ENCODE results near the gene COX5A. TPM values are rescaled to one million over a fixed set of nuclear protein-coding genes. Genes with fewer than 3 reads are reported as not detected.

Gene COX5A
- total RNA-seq, 1 experiment from 2014 or later: 307 TPM

DNA sequence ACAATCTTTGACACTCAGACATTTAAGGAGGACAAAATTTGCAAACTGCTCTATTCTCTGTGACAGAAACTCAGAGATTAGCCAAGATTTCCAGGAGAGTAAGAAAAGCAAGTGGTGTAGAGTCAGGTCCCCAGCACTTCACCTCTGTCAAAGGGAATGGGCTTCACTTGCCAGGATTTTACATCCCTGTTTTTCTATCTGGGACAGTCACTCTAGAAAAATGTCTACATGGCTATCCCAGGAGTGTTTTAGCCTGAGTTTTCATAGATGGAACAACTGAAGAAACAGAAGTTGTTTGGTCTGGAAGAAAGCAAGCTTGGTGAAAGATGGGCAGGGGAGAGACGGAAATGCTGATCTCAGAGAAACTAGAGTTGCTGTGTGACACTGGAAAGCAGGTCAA lies 34.2 kb downstream of the COX5A start:
- ATAC-seq (no peak), DNase-seq (ENCODE audit: low read depth, low spot score) (no peak)
- Histone ChIP-seq H2AFZ (ENCODE audit: low read depth, low read length, poor library complexity, severe bottlenecking) (no peak overlapping the region), H3K4me2 (ENCODE audit: low read length) (no peak overlapping the region), H4K20me1 (ENCODE audit: insufficient read depth) (no peaks in the 10 kb centered on the region; the same call in 1 of the 2 replicates), H3K9ac (ENCODE audit: low read length) (no peak overlapping the region), H3K9me3 (ENCODE audit: control insufficient read depth in 1 of 2, insufficient read depth in 1 of 2, low read depth in 1 of 2, low read length in 2 of 2) (no peaks in the 10 kb centered on the region), H3K27ac (ENCODE audit: low read depth, low read length) (no peak overlapping the region), H3K4me3 (replicated peaks in 1 of 2; ENCODE audit: low read depth in 1 of 2, low read length in 2 of 2) (no peak overlapping the region), H3K27me3 (ENCODE audit: insufficient read depth, low read length) (no peaks in the 10 kb centered on the region), H3K36me3 (ENCODE audit: control insufficient read depth in 1 of 2, insufficient read depth in 2 of 2, low read length in 2 of 2) (peaks cover 11 to 35% of the 10 kb centered on the region in 2 experiments; a peak in 3 of 4 replicates), H3K4me1 (ENCODE audit: control insufficient read depth in 1 of 2, insufficient read depth in 2 of 2, low read length in 2 of 2) (peaks cover 10 to 17% of the 10 kb centered on the region in 2 experiments; a peak in 2 of 4 replicates), H3K9me2 (ENCODE audit: insufficient read depth) (no peaks in the 10 kb centered on the region), H3K79me2 (ENCODE audit: insufficient read depth, low read length) (peaks cover 19% of the 10 kb centered on the region)
- TF ChIP-seq ZNF274 (IDR thresholded peaks at IDR 0.05; ENCODE audit: low read depth, low read length) (no peak), CBX3 (IDR thresholded peaks at IDR 0.05; ENCODE audit: low read depth) (no peak), SIN3A (IDR thresholded peaks at IDR 0.05; ENCODE audit: low read depth) (no peak), CEBPB (IDR thresholded peaks at IDR 0.05; ENCODE audit: low read depth) (no peak), SP1 (IDR thresholded peaks at IDR 0.05; ENCODE audit: low read depth) (no peak), EZH2 (IDR thresholded peaks at IDR 0.05) (no peak)
- BruUV-seq (replicated peaks): no TSS peak
- ChIA-PET CTCF (no interaction called here), RAD21 (ENCODE audit: low non-redundant PET in 1 of 2, low total read pairs in 2 of 2, uncharacterized antibody in 2 of 2, unreplicated experiment in 2 of 2) (no interaction called here), POLR2A (no interaction called here)
- intact Hi-C loops (cut with micrococcal nuclease): no loop called here

DNA sequence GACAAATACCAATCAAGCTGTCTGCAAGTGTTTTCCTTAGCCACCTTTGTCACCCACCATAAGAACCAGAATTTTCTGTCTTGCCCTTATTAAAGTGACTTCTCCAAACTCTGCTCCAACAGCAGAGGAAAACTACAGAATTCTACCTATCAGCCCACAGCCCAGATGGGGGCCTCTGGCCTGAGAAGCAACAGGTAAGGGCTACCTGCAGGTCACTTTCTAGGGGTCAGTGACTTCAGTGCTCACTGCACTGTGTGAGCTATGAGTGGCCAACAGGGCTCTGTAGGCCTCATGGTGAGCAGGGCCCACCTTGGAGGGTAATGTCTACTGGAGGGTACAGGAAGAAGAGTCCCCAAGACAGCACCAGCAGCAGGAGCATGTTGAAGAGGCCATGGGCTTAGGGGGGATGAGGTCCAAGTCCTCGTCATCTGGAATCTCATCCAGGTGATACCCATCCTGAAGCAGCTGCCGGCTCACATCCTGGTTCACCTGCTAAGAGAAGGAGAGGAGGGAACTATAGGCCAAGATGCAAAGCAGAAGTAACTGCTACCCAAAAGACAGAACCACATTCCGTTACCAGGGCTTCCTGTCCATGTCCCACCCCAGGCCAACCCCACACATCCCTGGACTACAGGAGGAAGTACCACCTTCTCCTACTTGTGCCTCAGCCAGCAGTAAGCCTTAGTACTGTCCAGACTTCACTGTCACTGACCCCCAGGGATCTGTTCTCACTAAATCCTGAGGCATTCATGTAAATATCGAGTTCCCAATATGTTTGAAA lies 35.4 kb downstream of the COX5A start:
- no peak overlapping the region for H2AFZ ChIP-seq (ENCODE audit: low read depth, low read length, poor library complexity, severe bottlenecking)
- H3K4me1 ChIP-seq (ENCODE audit: control insufficient read depth in 1 of 2, insufficient read depth in 2 of 2, low read length in 2 of 2): peaks cover 8 to 15% of the 10 kb centered on the region in 2 experiments; a peak in 2 of 4 replicates
- ChIA-PET CTCF (interaction anchor here (0.7 to 2.5 kb wide), 24 partner anchors 7 to 406 kb away, joined by 3 to 32 read pairs (median 5); partner anchors contain the start of genes MPI, SCAMP2 and ULK3), POLR2A (interaction anchor here (1.1 to 1.4 kb wide), 2 partner anchors 8 to 35 kb away, joined by 3 to 5 read pairs; partner anchors contain the start of gene COX5A), RAD21 (ENCODE audit: low non-redundant PET in 1 of 2, low total read pairs in 2 of 2, uncharacterized antibody in 2 of 2, unreplicated experiment in 2 of 2) (interaction anchor here (0.6 to 1.1 kb wide), 5 partner anchors 18 to 132 kb away, joined by 3 to 5 read pairs (median 3); partner anchors contain the start of gene ULK3 (in 1 of the 2))
- H3K9me2 ChIP-seq (ENCODE audit: insufficient read depth): no peaks in the 10 kb centered on the region
- no peak overlapping the region for H3K4me3 ChIP-seq (replicated peaks in 1 of 2; ENCODE audit: low read depth in 1 of 2, low read length in 2 of 2)
- peaks cover 19% of the 10 kb centered on the region for H3K79me2 ChIP-seq (ENCODE audit: insufficient read depth, low read length)
- H3K27me3 ChIP-seq (ENCODE audit: insufficient read depth, low read length): no peaks in the 10 kb centered on the region
- no peaks in the 10 kb centered on the region; the same call in 1 of the 2 replicates for H4K20me1 ChIP-seq (ENCODE audit: insufficient read depth)
- H3K9ac ChIP-seq (ENCODE audit: low read length): no peak overlapping the region
- DNase-seq (ENCODE audit: low read depth, low spot score) (no peak), ATAC-seq (no peak)
- H3K27ac ChIP-seq (ENCODE audit: low read depth, low read length): 0 out of 2 replicates have a peak overlapping the region, but pooled peaks have one; percentile 1
- intact Hi-C loops (cut with micrococcal nuclease): no loop called here
- H3K36me3 ChIP-seq (ENCODE audit: control insufficient read depth in 1 of 2, insufficient read depth in 2 of 2, low read length in 2 of 2): peaks cover 11 to 35% of the 10 kb centered on the region in 2 experiments; a peak in 3 of 4 replicates
- no peaks in the 10 kb centered on the region for H3K9me3 ChIP-seq (ENCODE audit: control insufficient read depth in 1 of 2, insufficient read depth in 1 of 2, low read depth in 1 of 2, low read length in 2 of 2)
- no peak overlapping the region for H3K4me2 ChIP-seq (ENCODE audit: low read length)
- no TSS peak for BruUV-seq (replicated peaks)
- TF ChIP-seq, protein P1, sequence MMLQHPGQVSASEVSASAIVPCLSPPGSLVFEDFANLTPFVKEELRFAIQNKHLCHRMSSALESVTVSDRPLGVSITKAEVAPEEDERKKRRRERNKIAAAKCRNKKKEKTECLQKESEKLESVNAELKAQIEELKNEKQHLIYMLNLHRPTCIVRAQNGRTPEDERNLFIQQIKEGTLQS (IDR thresholded peaks at IDR 0.05): no peak
- TF ChIP-seq SIN3A (IDR thresholded peaks at IDR 0.05; ENCODE audit: low read depth) (no peak), POLR2AphosphoS5 (IDR thresholded peaks at IDR 0.05; ENCODE audit: low read depth, low read length) (no peak; the same call in 1 of the 2 replicates), TCF7L2 (IDR thresholded peaks at IDR 0.05; ENCODE audit: borderline replicate concordance, extremely low read depth, insufficient read depth, insufficient read length) (no peak), EZH2 (IDR thresholded peaks at IDR 0.05) (no peak), YY1 (IDR thresholded peaks at IDR 0.05; ENCODE audit: extremely low read depth, insufficient replicate concordance, low read depth, low read length) (no peak), FOSL1 (IDR thresholded peaks at IDR 0.05; ENCODE audit: low read depth) (no peak), ELF1 (IDR thresholded peaks at IDR 0.05; ENCODE audit: borderline replicate concordance, low read depth) (no peak), ZFX (IDR thresholded peaks at IDR 0.05) (no peak), SRF (IDR thresholded peaks at IDR 0.05; ENCODE audit: low read depth) (no peak), RAD21 (IDR thresholded peaks at IDR 0.05; ENCODE audit: low read depth) (no peak), SP1 (IDR thresholded peaks at IDR 0.05; ENCODE audit: low read depth) (no peak), CBX3 (IDR thresholded peaks at IDR 0.05; ENCODE audit: low read depth) (no peak)
- TF ChIP-seq, protein P2, sequence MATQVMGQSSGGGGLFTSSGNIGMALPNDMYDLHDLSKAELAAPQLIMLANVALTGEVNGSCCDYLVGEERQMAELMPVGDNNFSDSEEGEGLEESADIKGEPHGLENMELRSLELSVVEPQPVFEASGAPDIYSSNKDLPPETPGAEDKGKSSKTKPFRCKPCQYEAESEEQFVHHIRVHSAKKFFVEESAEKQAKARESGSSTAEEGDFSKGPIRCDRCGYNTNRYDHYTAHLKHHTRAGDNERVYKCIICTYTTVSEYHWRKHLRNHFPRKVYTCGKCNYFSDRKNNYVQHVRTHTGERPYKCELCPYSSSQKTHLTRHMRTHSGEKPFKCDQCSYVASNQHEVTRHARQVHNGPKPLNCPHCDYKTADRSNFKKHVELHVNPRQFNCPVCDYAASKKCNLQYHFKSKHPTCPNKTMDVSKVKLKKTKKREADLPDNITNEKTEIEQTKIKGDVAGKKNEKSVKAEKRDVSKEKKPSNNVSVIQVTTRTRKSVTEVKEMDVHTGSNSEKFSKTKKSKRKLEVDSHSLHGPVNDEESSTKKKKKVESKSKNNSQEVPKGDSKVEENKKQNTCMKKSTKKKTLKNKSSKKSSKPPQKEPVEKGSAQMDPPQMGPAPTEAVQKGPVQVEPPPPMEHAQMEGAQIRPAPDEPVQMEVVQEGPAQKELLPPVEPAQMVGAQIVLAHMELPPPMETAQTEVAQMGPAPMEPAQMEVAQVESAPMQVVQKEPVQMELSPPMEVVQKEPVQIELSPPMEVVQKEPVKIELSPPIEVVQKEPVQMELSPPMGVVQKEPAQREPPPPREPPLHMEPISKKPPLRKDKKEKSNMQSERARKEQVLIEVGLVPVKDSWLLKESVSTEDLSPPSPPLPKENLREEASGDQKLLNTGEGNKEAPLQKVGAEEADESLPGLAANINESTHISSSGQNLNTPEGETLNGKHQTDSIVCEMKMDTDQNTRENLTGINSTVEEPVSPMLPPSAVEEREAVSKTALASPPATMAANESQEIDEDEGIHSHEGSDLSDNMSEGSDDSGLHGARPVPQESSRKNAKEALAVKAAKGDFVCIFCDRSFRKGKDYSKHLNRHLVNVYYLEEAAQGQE (IDR thresholded peaks at IDR 0.05; ENCODE audit: low read depth): no peak
